NOMO-1 treated with dmso at 0.1 percent for 144 hours (cell line): Measurements from ENCODE around the gene HUNK.

Experiments used
- DNase-seq: peaks from one replicate; lab custom pipeline; 2025; ENCODE audit not compliant: unreplicated experiment; lab: John Stamatoyannopoulos, UW

The HUNK gene

GRCh38 chr21:31895077-31895835 lies 22.4 kb downstream of the HUNK start:
- no peak for DNase-seq

- no peak for DNase-seq
Measured at GRCh38 chr21:31896019-31896418, 23.2 kb downstream of the HUNK start.

- no peak for DNase-seq
Measured at GRCh38 chr21:31897311-31897710, 24.5 kb downstream of the HUNK start.

- no peak for DNase-seq
Measured at GRCh38 chr21:31898933-31899630, 26.3 kb downstream of the HUNK start.

- no peak for DNase-seq
Measured at GRCh38 chr21:31900121-31900895, 27.5 kb downstream of the HUNK start.

GRCh38 chr21:31901315-31901714 lies 28.5 kb downstream of the HUNK start:
- DNase-seq, result no peak

- DNase-seq, result no peak
Measured at GRCh38 chr21:31902438-31902837, 29.6 kb downstream of the HUNK start.

- DNase-seq, result peak; percentile 15
Measured at GRCh38 chr21:31903896-31904295, 31.1 kb downstream of the HUNK start.

GRCh38 chr21:31905503-31906451 lies 33.0 kb downstream of the HUNK start:
- no peak for DNase-seq

GRCh38 chr21:31908106-31909031 lies 35.5 kb downstream of the HUNK start:
- no peak for DNase-seq

- no peak for DNase-seq
Measured at GRCh38 chr21:31909153-31910073, 36.6 kb downstream of the HUNK start.

GRCh38 chr21:31910074-31910470 lies 37.3 kb downstream of the HUNK start:
- DNase-seq, result no peak

GRCh38 chr21:31911138-31911907 lies 38.5 kb downstream of the HUNK start:
- no peak for DNase-seq

- no peak for DNase-seq
Measured at GRCh38 chr21:31912501-31912900, 39.7 kb downstream of the HUNK start.

GRCh38 chr21:31913182-31913608 lies 40.4 kb downstream of the HUNK start:
- DNase-seq, result no peak

GRCh38 chr21:31914472-31914871 lies 41.7 kb downstream of the HUNK start:
- no peak for DNase-seq

- DNase-seq, result no peak
Measured at GRCh38 chr21:31915566-31915965, 42.7 kb downstream of the HUNK start.

- DNase-seq, result no peak
Measured at GRCh38 chr21:31917108-31917507, 44.3 kb downstream of the HUNK start.
